ENCODE results near the gene SLAMF1. TPM values are rescaled to one million over a fixed set of nuclear protein-coding genes. Genes with fewer than 3 reads are reported as not detected.
A peak's percentile ranks its signal among the peaks of the same experiment; 100 is the strongest.

SLAMF1 gene
- total and polyA plus RNA-seq, 4 donors: 0.39 to 27.0 (median 1.5) TPM

- ATAC-seq (ENCODE audit: insufficient read depth, low FRiP score) (peak; percentile 70), DNase-seq (peak in 2 of 3 donors; percentile 6 to 7)
- no peaks in the 10 kb centered on the region for H3K36me3 ChIP-seq (ENCODE audit: control insufficient read depth in 4 of 4, insufficient read depth in 4 of 4, low read length in 4 of 4)
- no peaks in the 10 kb centered on the region for H3K9me3 ChIP-seq (ENCODE audit: control insufficient read depth in 4 of 4, insufficient read depth in 3 of 4, low read length in 3 of 4)
- 34 to 62% methylated on average over 5 of the region's 5 CpGs for WGBS, 2 donors
- no peak for TF ChIP-seq CTCF (IDR thresholded peaks at IDR 0.05; ENCODE audit: control extremely low read depth, extremely low read depth)
- H3K4me3 ChIP-seq: no peak overlapping the region
- H3K4me1 ChIP-seq (ENCODE audit: control insufficient read depth in 5 of 5, insufficient read depth in 5 of 5, low read length in 5 of 5): no peaks in the 10 kb centered on the region
- H3K27me3 ChIP-seq (ENCODE audit: control insufficient read depth in 3 of 3, insufficient read depth in 3 of 3, low read length in 2 of 3): peaks cover 0 to 3% (median 3%) of the 10 kb centered on the region in 3 donors
- H3K9ac ChIP-seq (ENCODE audit: insufficient read depth in 1 of 2, low read length in 2 of 2): no peak overlapping the region
- H3K27ac ChIP-seq (ENCODE audit: low read depth in 1 of 2, low read length in 1 of 2): peak overlapping the region in 1 of 2 donors; percentile 50
These were observed 71.7 kb downstream of the SLAMF1 start for GRCh38 chr1:160575112-160575664.

DNA sequence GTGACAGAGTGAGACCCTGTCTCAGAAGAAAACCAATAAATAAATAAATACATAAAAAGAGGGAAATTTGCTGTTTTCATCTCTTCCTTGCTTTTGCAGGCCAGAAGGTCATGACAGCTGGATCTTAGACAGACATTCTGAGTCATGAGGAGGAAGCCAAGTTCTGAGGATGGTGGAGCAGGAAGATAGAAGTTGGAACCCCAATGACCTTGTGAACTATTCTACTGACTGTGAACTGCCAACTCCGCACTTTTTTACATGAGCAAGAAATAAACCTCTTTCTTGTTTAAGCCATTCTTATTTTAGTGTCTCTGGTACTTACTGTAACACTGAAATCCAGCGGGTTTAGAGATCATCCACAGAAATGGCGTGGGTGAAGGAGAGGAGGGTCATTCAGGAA lies 76.0 kb downstream of the SLAMF1 start:
- Histone ChIP-seq H3K27ac (ENCODE audit: low read depth in 1 of 2, low read length in 1 of 2) (no peak overlapping the region), H3K4me3 (no peak overlapping the region), H3K9ac (ENCODE audit: insufficient read depth in 1 of 2, low read length in 2 of 2) (no peak overlapping the region), H3K27me3 (ENCODE audit: control insufficient read depth in 3 of 3, insufficient read depth in 3 of 3, low read length in 2 of 3) (peaks cover 0 to 5% (median 3%) of the 10 kb centered on the region in 3 donors), H3K9me3 (ENCODE audit: control insufficient read depth in 4 of 4, insufficient read depth in 3 of 4, low read length in 3 of 4) (no peaks in the 10 kb centered on the region), H3K4me1 (ENCODE audit: control insufficient read depth in 5 of 5, insufficient read depth in 5 of 5, low read length in 5 of 5) (peaks cover 0 to 26% (median 3%) of the 10 kb centered on the region in 5 donors), H3K36me3 (ENCODE audit: control insufficient read depth in 4 of 4, insufficient read depth in 4 of 4, low read length in 4 of 4) (no peaks in the 10 kb centered on the region)
- ATAC-seq (ENCODE audit: insufficient read depth, low FRiP score) (no peak), DNase-seq (no peak)
- WGBS, 2 donors: 75 to 86% methylated on average over 3 of the region's 3 CpGs
- no peak for TF ChIP-seq CTCF (IDR thresholded peaks at IDR 0.05; ENCODE audit: control extremely low read depth, extremely low read depth)

- 42 to 47% methylated on average over 2 of the region's 2 CpGs for WGBS, 2 donors
- no peak overlapping the region for H3K9ac ChIP-seq (ENCODE audit: insufficient read depth in 1 of 2, low read length in 2 of 2)
- no peak overlapping the region for H3K27ac ChIP-seq (ENCODE audit: low read depth in 1 of 2, low read length in 1 of 2)
- peaks cover 0 to 36% (median 3%) of the 10 kb centered on the region in 5 donors for H3K4me1 ChIP-seq (ENCODE audit: control insufficient read depth in 5 of 5, insufficient read depth in 5 of 5, low read length in 5 of 5)
- H3K27me3 ChIP-seq (ENCODE audit: control insufficient read depth in 3 of 3, insufficient read depth in 3 of 3, low read length in 2 of 3): peaks cover 0 to 5% (median 3%) of the 10 kb centered on the region in 3 donors
- no peak overlapping the region for H3K4me3 ChIP-seq
- no peak for ATAC-seq (ENCODE audit: insufficient read depth, low FRiP score)
- H3K9me3 ChIP-seq (ENCODE audit: control insufficient read depth in 4 of 4, insufficient read depth in 3 of 4, low read length in 3 of 4): no peaks in the 10 kb centered on the region
- H3K36me3 ChIP-seq (ENCODE audit: control insufficient read depth in 4 of 4, insufficient read depth in 4 of 4, low read length in 4 of 4): no peaks in the 10 kb centered on the region
- DNase-seq: no peak
- no peak for TF ChIP-seq CTCF (IDR thresholded peaks at IDR 0.05; ENCODE audit: control extremely low read depth, extremely low read depth)
These were observed 77.0 kb downstream of the SLAMF1 start for GRCh38 chr1:160569806-160570205.
